HCT116 (cell line): ENCODE data around the gene NTNG1. TPM values are rescaled to one million over a fixed set of nuclear protein-coding genes. Genes with fewer than 3 reads are reported as not detected.

Experiments
- ATAC-seq: fragments of 200-7000 bp; cut with Tn5 transposase; 2 replicates; pipeline ENCODE4 v1.9.1; 2020; ENCODE audit warnings: mild to moderate bottlenecking, moderate library complexity
- BruUV-seq: library from RNA; stranded (reverse); fragments of 400-500 nt; replicated peaks from 2 replicates; lab custom pipeline; 2021; lab: Mats Ljungman, UMichigan
- CTCF ChIA-PET: fragments of 300-600 bp; sonication (Branson Sonifier 250); formaldehyde crosslinking; loops from one replicate; lab custom pipeline; 2021; ENCODE audit warnings: antibody characterized with exemption; lab: Charles Lee
- POLR2A ChIA-PET: fragments of 300-600, 350-600 bp; sonication (Branson Sonifier 250); formaldehyde crosslinking; loops from one replicate; lab custom pipeline; 2021; ENCODE audit warnings: antibody characterized with exemption; lab: Charles Lee
- RAD21 ChIA-PET, 2 experiments: fragments of 300-600 bp; sonication (Branson Sonifier 250); formaldehyde crosslinking; loops; one replicate each; lab custom pipeline; 2023; ENCODE audit warnings: low total read pairs in 2 of 2; ENCODE audit not compliant: uncharacterized antibody in 2 of 2, unreplicated experiment in 2 of 2, low non-redundant PET in 1 of 2; lab: Charles Lee
- DNase-seq: peaks from one replicate; pipeline ENCODE4 v3.0.0-alpha.2; 2010; ENCODE audit warnings: low read depth, low spot score
- H2AFZ ChIP-seq: fragments of 200-600 bp; shearing (Covaris generic), sonication (generic); 2 replicates; pipeline ENCODE4 v1.6.1; 2017; ENCODE audit warnings: low read depth, mixed run types, mixed read lengths, antibody characterized with exemption, low read length; ENCODE audit not compliant: poor library complexity, severe bottlenecking
- H3K27ac ChIP-seq: 2 replicates; pipeline ENCODE4 v1.5.1; 2012; ENCODE audit warnings: low read depth, low read length
- H3K27me3 ChIP-seq: fragments of 200-600 bp; sonication (generic); 2 replicates; pipeline ENCODE4 v1.6.1; 2016; ENCODE audit warnings: mixed run types, low read length, mixed read lengths; ENCODE audit not compliant: insufficient read depth
- H3K36me3 ChIP-seq, 2 experiments: fragments of 200-500 bp in 1 of 2; fragments of 200-600 bp in 1 of 2; sonication (Bioruptor generic) in 1 of 2; sonication (generic) in 1 of 2; 2 replicates each; pipeline versions ENCODE4 v1.5.1 to v1.6.1; 2014 to 2016; ENCODE audit warnings: low read length in 2 of 2, inconsistent platforms in 1 of 2, mixed read lengths in 1 of 2, mixed run types in 1 of 2; ENCODE audit not compliant: insufficient read depth in 2 of 2, control insufficient read depth in 1 of 2
- H3K4me1 ChIP-seq, 2 experiments: fragments of 200-600 bp in 1 of 2; sonication (generic) in 1 of 2; 2 replicates each; pipeline versions ENCODE4 v1.5.1 to v1.6.1; 2012 to 2017; ENCODE audit warnings: low read length in 2 of 2, inconsistent platforms in 1 of 2, mild to moderate bottlenecking in 1 of 2, mixed read lengths in 1 of 2, mixed run types in 1 of 2, moderate library complexity in 1 of 2; ENCODE audit not compliant: insufficient read depth in 2 of 2, control insufficient read depth in 1 of 2
- H3K4me2 ChIP-seq: fragments of 200-600 bp; sonication (generic); 2 replicates; pipeline ENCODE4 v1.6.1; 2017; ENCODE audit warnings: mixed run types, low read length, mixed read lengths
- H3K4me3 ChIP-seq, 2 experiments: fragments of 200-600 bp in 1 of 2; sonication (generic) in 1 of 2; replicated peaks in 1 of 2; 2 replicates each; pipeline ENCODE4 v1.5.1; 2011 to 2016; ENCODE audit warnings: low read length in 2 of 2, control low read depth in 1 of 2, low read depth in 1 of 2, mild to moderate bottlenecking in 1 of 2, mixed read lengths in 1 of 2, mixed run types in 1 of 2
- H3K79me2 ChIP-seq: fragments of 200-600 bp; sonication (generic); 2 replicates; pipeline ENCODE4 v1.6.1; 2017; ENCODE audit warnings: mild to moderate bottlenecking, mixed run types, low read length, moderate library complexity, mixed read lengths; ENCODE audit not compliant: insufficient read depth
- H3K9ac ChIP-seq: fragments of 200-600 bp; sonication (generic); 2 replicates; pipeline ENCODE4 v1.6.1; 2016; ENCODE audit warnings: low read length, mixed read lengths
- H3K9me2 ChIP-seq: fragments of 200-600 bp; sonication (generic), shearing (Covaris generic); 2 replicates; pipeline ENCODE4 v1.6.1; 2017; ENCODE audit warnings: mixed run types, mild to moderate bottlenecking, moderate library complexity; ENCODE audit not compliant: insufficient read depth
- H3K9me3 ChIP-seq, 2 experiments: fragments of 200-500 bp in 1 of 2; fragments of 200-600 bp in 1 of 2; sonication (Bioruptor generic) in 1 of 2; sonication (generic) in 1 of 2; 2 replicates each; pipeline ENCODE4 v1.6.1; 2014 to 2017; ENCODE audit warnings: low read length in 2 of 2, mixed read lengths in 2 of 2, inconsistent platforms in 1 of 2, low read depth in 1 of 2, mild to moderate bottlenecking in 1 of 2, mixed run types in 1 of 2, moderate library complexity in 1 of 2; ENCODE audit not compliant: control insufficient read depth in 1 of 2, insufficient read depth in 1 of 2
- H4K20me1 ChIP-seq: fragments of 200-600 bp; sonication (generic), shearing (Covaris generic); 2 replicates; pipeline ENCODE4 v1.6.1; 2017; ENCODE audit warnings: mixed run types, mild to moderate bottlenecking, moderate library complexity; ENCODE audit not compliant: insufficient read depth
- CBX3 ChIP-seq: IDR thresholded peaks from 2 replicates; pipeline ENCODE4 v1.6.1; 2012; ENCODE audit warnings: low read depth
- CEBPB ChIP-seq: IDR thresholded peaks from 2 replicates; pipeline ENCODE4 v1.6.1; 2012; ENCODE audit warnings: low read depth
- CTCF ChIP-seq, 3 experiments: fragments of 200-600 bp in 1 of 3; sonication (generic) in 1 of 3; IDR thresholded peaks in 2 of 3; conservative IDR thresholded peaks in 1 of 3; 2 replicates each; pipeline ENCODE4 v1.5.1; 2012 to 2017; ENCODE audit warnings: low read depth in 2 of 3, low read length in 2 of 3, antibody characterized with exemption in 1 of 3, borderline replicate concordance in 1 of 3, control low read depth in 1 of 3, mild to moderate bottlenecking in 1 of 3, mixed read lengths in 1 of 3, mixed run types in 1 of 3, moderate library complexity in 1 of 3; ENCODE audit not compliant: insufficient read depth in 1 of 3
- ELF1 ChIP-seq: IDR thresholded peaks from 2 replicates; pipeline ENCODE4 v1.6.1; 2012; ENCODE audit warnings: low read depth, borderline replicate concordance
- EZH2 ChIP-seq: fragments of 200-600 bp; sonication (generic); IDR thresholded peaks from 2 replicates; pipeline ENCODE4 v1.6.1; 2017; ENCODE audit warnings: antibody characterized with exemption, mixed run types
- FOSL1 ChIP-seq: IDR thresholded peaks from 2 replicates; pipeline ENCODE4 v1.6.1; 2012; ENCODE audit warnings: low read depth
- MAX ChIP-seq: IDR thresholded peaks from 2 replicates; pipeline ENCODE4 v1.6.1; 2012
- POLR2A ChIP-seq: IDR thresholded peaks from 2 replicates; pipeline ENCODE4 v1.7.0; 2011; ENCODE audit warnings: borderline replicate concordance; ENCODE audit not compliant: insufficient read depth, insufficient read length; ENCODE audit errors: extremely low read depth
- POLR2AphosphoS5 ChIP-seq: IDR thresholded peaks from 2 replicates; pipeline ENCODE4 v1.6.1; 2011; ENCODE audit warnings: mild to moderate bottlenecking, low read depth, low read length, moderate library complexity
- RAD21 ChIP-seq: IDR thresholded peaks from 2 replicates; pipeline ENCODE4 v1.6.1; 2012; ENCODE audit warnings: low read depth, mild to moderate bottlenecking
- REST ChIP-seq: IDR thresholded peaks from 2 replicates; pipeline ENCODE4 v1.6.1; 2012; ENCODE audit warnings: low read depth
- SRF ChIP-seq: IDR thresholded peaks from 2 replicates; pipeline ENCODE4 v1.6.1; 2012; ENCODE audit warnings: low read depth
- TCF7L2 ChIP-seq: IDR thresholded peaks from 2 replicates; pipeline ENCODE4 v1.7.0; 2011; ENCODE audit warnings: borderline replicate concordance, inconsistent platforms; ENCODE audit not compliant: insufficient read depth, insufficient read length; ENCODE audit errors: extremely low read depth
- YY1 ChIP-seq: IDR thresholded peaks from 2 replicates; pipeline ENCODE4 v1.6.1; 2011; ENCODE audit warnings: low read length, low read depth, moderate library complexity, mild to moderate bottlenecking; ENCODE audit not compliant: insufficient replicate concordance; ENCODE audit errors: extremely low read depth
- ZFX ChIP-seq: fragments of 450-650 bp; IDR thresholded peaks from 2 replicates; pipeline ENCODE4 v1.6.1; 2017
- ZNF274 ChIP-seq: fragments of 200-500 bp; sonication (Bioruptor generic); IDR thresholded peaks from 2 replicates; pipeline ENCODE4 v1.6.1; 2014; ENCODE audit warnings: mild to moderate bottlenecking, low read depth, low read length, inconsistent platforms
- intact Hi-C: fragments of 100-400 bp; cut with micrococcal nuclease; formaldehyde crosslinking; loops from 2 replicates; pipeline ENCODE4 v1.10.0; 2022
- total RNA-seq: library from RNA; stranded (reverse); gene quantifications from one replicate; pipeline ENCODE4 v1.2.1, GENCODE V29; 2021; ENCODE audit not compliant: unreplicated experiment
- TF ChIP-seq, protein P1 (sequence below): IDR thresholded peaks from 2 replicates; pipeline ENCODE4 v1.6.1; 2011; ENCODE audit warnings: mild to moderate bottlenecking, low read length, moderate library complexity; ENCODE audit not compliant: insufficient replicate concordance; ENCODE audit errors: extremely low read depth

Gene NTNG1
- total RNA-seq, 1 experiment from 2014 or later, result not detected

- no peak overlapping the region for H3K27ac ChIP-seq
These were observed 343.1 kb downstream of the NTNG1 start for GRCh38 chr1:107483949-107484348.

More at GRCh38 chr1:107483949-107484348, 343.1 kb downstream of the NTNG1 start:
- ATAC-seq (no peak), DNase-seq (no peak)
- ChIA-PET CTCF (no interaction called here), RAD21 (no interaction called here)
- Histone ChIP-seq H3K79me2 (no peaks in the 10 kb centered on the region), H4K20me1 (no peaks in the 10 kb centered on the region), H3K27me3 (no peaks in the 10 kb centered on the region), H3K4me2 (no peak overlapping the region)
- no TSS peak for BruUV-seq
- intact Hi-C loops, result no loop called here
- TF ChIP-seq SRF (no peak), POLR2A (no peak), CBX3 (no peak), POLR2AphosphoS5 (no peak), TCF7L2 (no peak), RAD21 (no peak), YY1 (no peak), CEBPB (no peak), ZNF274 (no peak), ELF1 (no peak), FOSL1 (no peak), ZFX (no peak), CTCF (IDR thresholded peaks at IDR 0.05 in 2 of 3, conservative IDR thresholded peaks at IDR 0.05 in 1 of 3; ENCODE audit: borderline replicate concordance in 1 of 3, insufficient read depth in 1 of 3, low read depth in 2 of 3, low read length in 2 of 3) (no peak), MAX (no peak), EZH2 (no peak), REST (no peak)
- TF ChIP-seq, protein P1, sequence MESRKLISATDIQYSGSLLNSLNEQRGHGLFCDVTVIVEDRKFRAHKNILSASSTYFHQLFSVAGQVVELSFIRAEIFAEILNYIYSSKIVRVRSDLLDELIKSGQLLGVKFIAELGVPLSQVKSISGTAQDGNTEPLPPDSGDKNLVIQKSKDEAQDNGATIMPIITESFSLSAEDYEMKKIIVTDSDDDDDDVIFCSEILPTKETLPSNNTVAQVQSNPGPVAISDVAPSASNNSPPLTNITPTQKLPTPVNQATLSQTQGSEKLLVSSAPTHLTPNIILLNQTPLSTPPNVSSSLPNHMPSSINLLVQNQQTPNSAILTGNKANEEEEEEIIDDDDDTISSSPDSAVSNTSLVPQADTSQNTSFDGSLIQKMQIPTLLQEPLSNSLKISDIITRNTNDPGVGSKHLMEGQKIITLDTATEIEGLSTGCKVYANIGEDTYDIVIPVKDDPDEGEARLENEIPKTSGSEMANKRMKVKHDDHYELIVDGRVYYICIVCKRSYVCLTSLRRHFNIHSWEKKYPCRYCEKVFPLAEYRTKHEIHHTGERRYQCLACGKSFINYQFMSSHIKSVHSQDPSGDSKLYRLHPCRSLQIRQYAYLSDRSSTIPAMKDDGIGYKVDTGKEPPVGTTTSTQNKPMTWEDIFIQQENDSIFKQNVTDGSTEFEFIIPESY, result no peak
- TF ChIP-seq, all 23 proteins: peak for 0
- H3K4me1 ChIP-seq, result no peaks in the 10 kb centered on the region
- H2AFZ ChIP-seq, result no peak overlapping the region
- H3K4me3 ChIP-seq, result no peak overlapping the region
- no peaks in the 10 kb centered on the region for H3K36me3 ChIP-seq
- no peaks in the 10 kb centered on the region for H3K9me2 ChIP-seq
- POLR2A ChIA-PET, result no interaction called here
- H3K9me3 ChIP-seq, result peaks cover 0 to 2% of the 10 kb centered on the region in 2 experiments; a peak in 2 of 4 replicates
- no peak overlapping the region for H3K9ac ChIP-seq
